Psoas muscle (tissue), 8 donors: ENCODE measurements around the gene NLGN1. TPM values are rescaled to one million over a fixed set of nuclear protein-coding genes. Genes with fewer than 3 reads are reported as not detected.
"Not testable (repeated sequence)": the region's sequence is repeated elsewhere in the genome, so short reads cannot be mapped to it uniquely, and the experiment has no call there.

Source experiments
- ATAC-seq, 4 donors: fragments of 200-7000 bp; cut with Tn5 transposase; one replicate each; pipeline ENCODE4 v1.9.1; 2020; ENCODE audit warnings: moderate library complexity in 3 of 4, mild to moderate bottlenecking in 2 of 4
- DNase-seq, 2 donors: peaks; one replicate each; pipeline ENCODE4 v3.0.0-alpha.2; 2020
- H3K27ac ChIP-seq: fragments of 200-600 bp; one replicate; pipeline ENCODE4 v1.8.0; 2022
- H3K27me3 ChIP-seq, 3 donors: fragments of 200-600 bp in 1 of 3; one replicate each; pipeline versions ENCODE4 v1.6.1 to v1.8.0; 2013 to 2022; ENCODE audit warnings: low read length in 2 of 3, mild to moderate bottlenecking in 2 of 3, moderate library complexity in 1 of 3; ENCODE audit not compliant: insufficient read depth in 3 of 3
- H3K36me3 ChIP-seq, 2 donors: fragments of 200-600 bp in 1 of 2; one replicate each; pipeline versions ENCODE4 v1.6.1 to v1.8.0; 2013 to 2022; ENCODE audit warnings: low read depth in 1 of 2, mild to moderate bottlenecking in 1 of 2, moderate library complexity in 1 of 2; ENCODE audit not compliant: insufficient read depth in 1 of 2
- H3K4me1 ChIP-seq: fragments of 200-600 bp; one replicate; pipeline ENCODE4 v1.8.0; 2022
- H3K4me3 ChIP-seq: fragments of 200-600 bp; one replicate; pipeline ENCODE4 v1.8.0; 2022; ENCODE audit warnings: mild to moderate bottlenecking
- H3K9me3 ChIP-seq: fragments of 200-600 bp; one replicate; pipeline ENCODE4 v1.8.0; 2022
- CTCF ChIP-seq: fragments of 200-600 bp; IDR thresholded peaks from one replicate; pipeline ENCODE4 v1.8.0; 2022; ENCODE audit warnings: antibody characterized with exemption
- WGBS, 3 donors: extraction: QIAGEN DNeasy Blood & Tissue Kit; methylation state at CpG; one replicate each; pipeline versions ENCODE4 v1.1.6 to v1.1.7; 2013; 5-methylcytosine and 5-hydroxymethylcytosine counted together
- intact Hi-C, 2 donors: fragments of 100-400 bp; cut with DNase I; formaldehyde crosslinking; loops; one replicate each; pipeline versions ENCODE4 v1.11.0 to v1.14.2; 2022
- polyA plus RNA-seq, 3 donors: library from polyadenylated mRNA; stranded (reverse); fragments of 200-250 nt; gene quantifications; one replicate each; pipeline ENCODE4 v1.2.3, GENCODE V29; 2013
- total RNA-seq, 4 donors: library from RNA; stranded (reverse); fragmentation: NEBNext Ultra II Directional in 2 of 4; extraction: Animal tissue kit (Norgen Biotek cat#: 25700) in 2 of 4; gene quantifications; one replicate each; pipeline versions ENCODE4 v1.2.1 to v1.2.4, GENCODE V29; 2021 to 2023
- donor health status: healthy with polysubstance abuse.
- donor health status: DM: no; HTN: no; CAD: no; lungs with moderate emphysema.
- donor health status: Bipolar disorder and iron deficiency.
- donor health status: healthy.
- donor health status: DM: yes; HTN: yes; CAD: no.
- donor health status: DM: no; HTN: no; CAD: no.
- donor health status: DM: no; HTN: no; CAD: no.
- donor health status: DM: yes; HTN: yes; CAD: no.

Gene NLGN1
- total and polyA plus RNA-seq, 7 donors = 0.04 to 1.0 (median 0.54) TPM

GRCh38 chr3:174220775-174221554, 823.4 kb downstream of the NLGN1 start:
- TF ChIP-seq CTCF = no peak
- Histone ChIP-seq H3K27ac (no peak overlapping the region), H3K9me3 (no peaks in the 10 kb centered on the region), H3K4me1 (no peaks in the 10 kb centered on the region), H3K4me3 (no peak overlapping the region), H3K36me3 (no peaks in the 10 kb centered on the region), H3K27me3 (no peaks in the 10 kb centered on the region)
- 49 to 66% (median 61%) methylated on average over 4 of the region's 4 CpGs for WGBS, 3 donors
- DNase-seq = no peak
- intact Hi-C loops = no loop called here
- ATAC-seq = no peak

GRCh38 chr3:174223042-174223441, 825.5 kb downstream of the NLGN1 start:
- H3K4me1 ChIP-seq = no peaks in the 10 kb centered on the region
- H3K27me3 ChIP-seq = no peaks in the 10 kb centered on the region
- H3K27ac ChIP-seq = no peak overlapping the region
- 54 to 60% (median 56%) methylated on average over 6 of the region's 6 CpGs for WGBS, 3 donors
- ATAC-seq = no peak
- TF ChIP-seq CTCF = no peak
- no peaks in the 10 kb centered on the region for H3K36me3 ChIP-seq
- no peak for DNase-seq
- intact Hi-C loops = no loop called here
- H3K4me3 ChIP-seq = no peak overlapping the region
- no peaks in the 10 kb centered on the region for H3K9me3 ChIP-seq

GRCh38 chr3:174223626-174224025, 826.1 kb downstream of the NLGN1 start:
- DNase-seq (no peak), ATAC-seq (no peak)
- Histone ChIP-seq H3K27ac (no peak overlapping the region), H3K4me1 (no peaks in the 10 kb centered on the region), H3K4me3 (no peak overlapping the region), H3K27me3 (no peaks in the 10 kb centered on the region), H3K36me3 (no peaks in the 10 kb centered on the region), H3K9me3 (no peaks in the 10 kb centered on the region)
- intact Hi-C loops = no loop called here
- 90 to 96% (median 94%) methylated on average over 1 of the region's 1 CpG for WGBS, 3 donors
- TF ChIP-seq CTCF = no peak

GRCh38 chr3:174229916-174230315, 832.4 kb downstream of the NLGN1 start:
- 54 to 61% (median 60%) methylated on average over 2 of the region's 2 CpGs for WGBS, 3 donors
- intact Hi-C loops = no loop called here
- no peak for TF ChIP-seq CTCF

GRCh38 chr3:174232028-174232657, 834.6 kb downstream of the NLGN1 start:
- H3K27ac ChIP-seq, ATAC-seq, DNase-seq, intact Hi-C loops, H3K27me3 ChIP-seq, H3K36me3 ChIP-seq, H3K4me3 ChIP-seq, H3K9me3 ChIP-seq, H3K4me1 ChIP-seq: not testable (repeated sequence)
- WGBS, 3 donors = 79 to 86% (median 86%) methylated on average over 9 to 10 of the region's 10 CpGs

More at GRCh38 chr3:174229916-174230315, 832.4 kb downstream of the NLGN1 start:
- ATAC-seq (no peak), DNase-seq (no peak)
- H3K4me3 ChIP-seq = no peak overlapping the region
- no peaks in the 10 kb centered on the region for H3K36me3 ChIP-seq
- no peak overlapping the region for H3K27ac ChIP-seq
- no peaks in the 10 kb centered on the region for H3K9me3 ChIP-seq
- no peaks in the 10 kb centered on the region for H3K27me3 ChIP-seq
- H3K4me1 ChIP-seq = no peaks in the 10 kb centered on the region
